Progenitor cell of endocrine pancreas (in vitro differentiated cells): ENCODE measurements around the gene STH. TPM values are rescaled to one million over a fixed set of nuclear protein-coding genes. Genes with fewer than 3 reads are reported as not detected.

Source experiments
- DNase-seq: peaks from one replicate; pipeline ENCODE4 v3.0.0; 2021; ENCODE audit warnings: low spot score; ENCODE audit not compliant: unreplicated experiment
- H3K27ac Mint-ChIP-seq: 2 replicates; pipeline ENCODE4 v1.8.0; 2021; ENCODE audit warnings: mild to moderate bottlenecking, moderate library complexity, mixed read lengths
- H3K27me3 Mint-ChIP-seq: 2 replicates; pipeline ENCODE4 v1.8.0; 2021; ENCODE audit warnings: mixed read lengths
- H3K36me3 Mint-ChIP-seq: 2 replicates; pipeline ENCODE4 v1.8.0; 2022; ENCODE audit warnings: mixed read lengths; ENCODE audit not compliant: insufficient read depth
- H3K4me1 Mint-ChIP-seq: 2 replicates; pipeline ENCODE4 v1.8.0; 2021; ENCODE audit warnings: low read depth, mixed read lengths
- H3K4me3 Mint-ChIP-seq: 2 replicates; pipeline ENCODE4 v1.8.0; 2021; ENCODE audit warnings: low read depth, mild to moderate bottlenecking, moderate library complexity, mixed read lengths
- H3K9me3 Mint-ChIP-seq: 2 replicates; pipeline ENCODE4 v1.8.0; 2021; ENCODE audit warnings: low read depth, mixed read lengths
- CTCF ChIP-seq: fragments of 200-600 bp; sonication (generic); IDR thresholded peaks from one replicate; pipeline ENCODE4 v1.5.0; 2021; ENCODE audit warnings: antibody characterized with exemption, mild to moderate bottlenecking; ENCODE audit not compliant: unreplicated experiment
- total RNA-seq: library from RNA; stranded (reverse); gene quantifications from 2 replicates; pipeline ENCODE4 v1.2.1, GENCODE V29; 2021

The STH gene
- total RNA-seq, 1 donor from 2014 or later: not detected

- Mint-ChIP-seq H3K9me3 (no peaks in the 10 kb centered on the region), H3K4me3 (no peak overlapping the region), H3K36me3 (no peaks in the 10 kb centered on the region), H3K27ac (no peak overlapping the region), H3K4me1 (peaks cover 17% of the 10 kb centered on the region), H3K27me3 (peaks cover 2% of the 10 kb centered on the region)
- TF ChIP-seq CTCF: no peak
- DNase-seq: no peak
Measured at GRCh38 chr17:45979137-45979536, 19.9 kb upstream of the STH start.

GRCh38 chr17:45980855-45981254, 18.2 kb upstream of the STH start:
- H3K27ac Mint-ChIP-seq: no peak overlapping the region
- no peak for TF ChIP-seq CTCF
- no peak overlapping the region for H3K4me3 Mint-ChIP-seq
- H3K27me3 Mint-ChIP-seq: peaks cover 3% of the 10 kb centered on the region
- H3K4me1 Mint-ChIP-seq: peaks cover 17% of the 10 kb centered on the region
- no peaks in the 10 kb centered on the region for H3K36me3 Mint-ChIP-seq
- DNase-seq: no peak
- H3K9me3 Mint-ChIP-seq: no peaks in the 10 kb centered on the region

GRCh38 chr17:45981306-45981705, 17.7 kb upstream of the STH start:
- Mint-ChIP-seq H3K9me3 (no peaks in the 10 kb centered on the region), H3K27ac (no peak overlapping the region), H3K27me3 (peaks cover 3% of the 10 kb centered on the region), H3K4me1 (peaks cover 17% of the 10 kb centered on the region), H3K4me3 (no peak overlapping the region), H3K36me3 (no peaks in the 10 kb centered on the region)
- no peak for TF ChIP-seq CTCF
- no peak for DNase-seq

- peaks cover 3% of the 10 kb centered on the region for H3K27me3 Mint-ChIP-seq
- no peak overlapping the region for H3K4me3 Mint-ChIP-seq
- peaks cover 13% of the 10 kb centered on the region for H3K4me1 Mint-ChIP-seq
- no peaks in the 10 kb centered on the region for H3K36me3 Mint-ChIP-seq
- no peak for DNase-seq
- no peak for TF ChIP-seq CTCF
- no peak overlapping the region for H3K27ac Mint-ChIP-seq
- no peaks in the 10 kb centered on the region for H3K9me3 Mint-ChIP-seq
Measured at GRCh38 chr17:45982791-45983613, 16.0 kb upstream of the STH start.

GRCh38 chr17:45983614-45984310, 15.3 kb upstream of the STH start:
- Mint-ChIP-seq H3K9me3 (no peaks in the 10 kb centered on the region), H3K36me3 (no peaks in the 10 kb centered on the region), H3K4me3 (no peak overlapping the region), H3K27me3 (peaks cover 3% of the 10 kb centered on the region), H3K4me1 (peaks cover 13% of the 10 kb centered on the region), H3K27ac (no peak overlapping the region)
- DNase-seq: no peak
- no peak for TF ChIP-seq CTCF
